Panc1 (cell line): ENCODE results near the gene SLC6A20. TPM values are rescaled to one million over a fixed set of nuclear protein-coding genes. Genes with fewer than 3 reads are reported as not detected.

ENCODE experiments used
- ATAC-seq: fragments of 200-7000 bp; cut with Tn5 transposase; 2 replicates; pipeline ENCODE4 v1.9.1; 2020; ENCODE audit warnings: mild to moderate bottlenecking, moderate library complexity
- BruUV-seq: library from RNA; stranded (reverse); fragments of 400-500 nt; replicated peaks from 2 replicates; lab custom pipeline; 2021; lab: Mats Ljungman, UMichigan
- CTCF ChIA-PET: fragments of 300-600 bp; sonication (Branson Sonifier 250); formaldehyde crosslinking; loops from one replicate; lab custom pipeline; 2022; ENCODE audit warnings: antibody characterized with exemption; lab: Charles Lee
- POLR2A ChIA-PET: fragments of 300-600 bp; sonication (Branson Sonifier 250); formaldehyde crosslinking; loops from one replicate; lab custom pipeline; 2022; ENCODE audit warnings: antibody characterized with exemption; lab: Charles Lee
- DNase-seq: peaks from one replicate; pipeline ENCODE4 v3.0.0-alpha.2; 2010; ENCODE audit warnings: low read depth, low spot score
- H3K27ac ChIP-seq: 2 replicates; pipeline ENCODE4 v1.5.1; 2011; ENCODE audit warnings: mild to moderate bottlenecking, low read length, inconsistent platforms
- H3K27me3 ChIP-seq: fragments of 200-500 bp; sonication (Bioruptor generic); 2 replicates; pipeline ENCODE4 v1.6.0; 2014; ENCODE audit warnings: low read length, inconsistent platforms; ENCODE audit not compliant: control insufficient read depth, insufficient read depth
- H3K36me3 ChIP-seq: fragments of 200-500 bp; sonication (Bioruptor generic); 2 replicates; pipeline ENCODE4 v1.5.1; 2014; ENCODE audit warnings: inconsistent platforms, mild to moderate bottlenecking, low read length, moderate library complexity; ENCODE audit not compliant: control insufficient read depth, insufficient read depth
- H3K4me1 ChIP-seq: 2 replicates; pipeline ENCODE4 v1.5.1; 2011; ENCODE audit warnings: inconsistent platforms, mild to moderate bottlenecking, low read length, moderate library complexity; ENCODE audit not compliant: control insufficient read depth, insufficient read depth
- H3K4me3 ChIP-seq, 2 experiments: 2 replicates each; pipeline ENCODE4 v1.5.1; 2011 to 2012; ENCODE audit warnings: low read depth in 2 of 2, low read length in 2 of 2, mild to moderate bottlenecking in 2 of 2, inconsistent platforms in 1 of 2, moderate library complexity in 1 of 2
- H3K9me3 ChIP-seq: fragments of 200-500 bp; sonication (Bioruptor generic); 2 replicates; pipeline ENCODE4 v1.5.1; 2014; ENCODE audit warnings: low read depth, mild to moderate bottlenecking, inconsistent platforms, low read length, moderate library complexity; ENCODE audit not compliant: control insufficient read depth, insufficient read depth
- CTCF ChIP-seq: fragments of 450-650 bp; IDR thresholded peaks from 2 replicates; pipeline ENCODE4 v1.5.1; 2017; ENCODE audit warnings: mild to moderate bottlenecking
- POLR2AphosphoS5 ChIP-seq: IDR thresholded peaks from 2 replicates; pipeline ENCODE4 v1.6.1; 2012; ENCODE audit warnings: mild to moderate bottlenecking, low read depth, low read length, moderate library complexity
- REST ChIP-seq, 2 experiments: IDR thresholded peaks; 2 replicates each; pipeline ENCODE4 v1.6.1; 2011 to 2012; ENCODE audit warnings: low read depth in 2 of 2, control low read depth in 1 of 2, low read length in 1 of 2, mild to moderate bottlenecking in 1 of 2, moderate library complexity in 1 of 2; ENCODE audit not compliant: insufficient read depth in 1 of 2
- SIN3A ChIP-seq: IDR thresholded peaks from 2 replicates; pipeline ENCODE4 v1.6.1; 2012; ENCODE audit warnings: low read depth, mild to moderate bottlenecking, low read length, moderate library complexity, borderline replicate concordance; ENCODE audit not compliant: insufficient read depth
- TCF7L2 ChIP-seq: IDR thresholded peaks from 2 replicates; pipeline ENCODE4 v1.6.1; 2011; ENCODE audit warnings: mild to moderate bottlenecking, low read depth, low read length, inconsistent platforms
- in situ Hi-C: cut with HindIII; loops from 2 replicates; pipeline ENCODE4 v1.10.0; 2016; ENCODE audit warnings: low sequenced_read_pairs, low pct_unique_long_range_greater_than_20kb
- intact Hi-C: fragments of 100-400 bp; cut with micrococcal nuclease; formaldehyde crosslinking; loops from one replicate; pipeline ENCODE4 v1.10.0; 2022; ENCODE audit not compliant: unreplicated experiment
- total RNA-seq: library from RNA; stranded (reverse); gene quantifications from one replicate; pipeline ENCODE4 v1.2.1, GENCODE V29; 2021; ENCODE audit not compliant: unreplicated experiment

SLC6A20 gene
- total RNA-seq, 1 experiment from 2014 or later: 0.28 TPM

DNA sequence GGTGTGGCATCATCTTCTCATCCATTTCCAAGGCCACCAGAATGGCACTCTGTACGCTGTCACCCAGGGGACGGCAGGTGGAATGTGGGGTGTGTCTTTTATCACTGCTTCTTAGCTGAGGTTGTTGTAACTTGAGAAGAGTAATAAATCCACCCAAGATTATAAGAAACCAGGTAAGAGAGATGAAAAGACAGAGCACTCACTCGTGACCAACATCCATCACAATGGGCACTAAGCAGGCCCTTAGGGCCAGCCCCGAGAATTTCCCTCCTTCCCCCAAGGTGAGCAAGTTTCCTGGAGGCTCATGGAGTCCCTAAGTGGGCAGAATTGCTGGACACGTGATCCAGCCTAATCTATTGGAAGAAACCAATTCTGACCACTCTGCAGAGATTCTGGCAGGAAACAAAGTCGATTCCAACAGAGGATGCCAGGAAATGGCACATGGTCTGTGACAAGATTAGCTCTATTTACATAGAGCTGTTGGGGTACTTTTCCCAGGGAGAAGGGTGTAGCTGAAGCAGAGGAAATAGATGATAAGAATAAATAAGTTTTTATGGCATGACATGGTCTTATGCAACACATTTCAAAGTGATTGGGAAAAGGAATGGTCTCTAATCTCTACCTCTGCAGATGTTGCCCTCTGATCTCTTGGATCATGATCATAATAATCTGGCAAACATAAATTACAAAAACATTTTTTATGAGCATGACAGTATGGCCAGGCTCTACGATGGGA, 22.5 kb downstream of the SLC6A20 start:
- in situ Hi-C loops: no loop called here
- Histone ChIP-seq H3K27ac (no peak overlapping the region), H3K27me3 (no peaks in the 10 kb centered on the region), H3K4me1 (no peaks in the 10 kb centered on the region), H3K36me3 (no peaks in the 10 kb centered on the region), H3K9me3 (no peaks in the 10 kb centered on the region), H3K4me3 (no peak overlapping the region)
- ChIA-PET POLR2A (no interaction called here), CTCF (no interaction called here)
- TF ChIP-seq TCF7L2 (no peak), SIN3A (no peak), POLR2AphosphoS5 (no peak), REST (IDR thresholded peaks at IDR 0.05; ENCODE audit: insufficient read depth in 1 of 2, low read depth in 2 of 2, low read length in 1 of 2) (no peak)
- no TSS peak for BruUV-seq
- ATAC-seq (no peak), DNase-seq (no peak)
- intact Hi-C loops: no loop called here

DNA sequence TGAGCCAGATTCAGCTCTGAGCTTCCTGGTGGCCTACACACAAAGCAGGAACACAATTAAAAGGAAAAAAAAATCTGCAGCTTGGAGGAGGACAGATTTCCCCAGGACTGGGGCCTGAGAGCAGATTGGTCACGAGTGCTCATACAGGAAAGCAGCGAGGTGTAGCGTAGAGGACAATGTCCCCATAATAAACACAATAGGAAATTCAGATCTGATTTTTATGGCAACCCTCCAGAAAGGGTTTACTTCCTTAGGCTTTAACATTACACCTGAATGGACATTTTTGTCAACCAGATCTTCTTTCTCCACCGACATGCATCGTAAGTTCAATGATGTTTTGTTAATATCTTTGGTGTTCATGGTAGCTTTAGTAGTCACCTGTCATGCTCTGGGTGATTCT, 23.3 kb downstream of the SLC6A20 start:
- in situ Hi-C loops: no loop called here
- no TSS peak for BruUV-seq
- Histone ChIP-seq H3K27me3 (no peaks in the 10 kb centered on the region), H3K4me3 (no peak overlapping the region), H3K27ac (no peak overlapping the region), H3K9me3 (no peaks in the 10 kb centered on the region), H3K4me1 (no peaks in the 10 kb centered on the region), H3K36me3 (no peaks in the 10 kb centered on the region)
- CTCF ChIA-PET: no interaction called here
- POLR2A ChIA-PET: no interaction called here
- TF ChIP-seq SIN3A: no peak
- TF ChIP-seq CTCF: no peak
- no peak for TF ChIP-seq POLR2AphosphoS5
- TF ChIP-seq REST (IDR thresholded peaks at IDR 0.05; ENCODE audit: insufficient read depth in 1 of 2, low read depth in 2 of 2, low read length in 1 of 2): no peak
- no peak for TF ChIP-seq TCF7L2
- intact Hi-C loops: no loop called here
- DNase-seq (no peak), ATAC-seq (no peak)
